K562 (cell line): ENCODE data around the gene HS3ST5. TPM values are rescaled to one million over a fixed set of nuclear protein-coding genes. Genes with fewer than 3 reads are reported as not detected.

Experiments used
- ATAC-seq: fragments of 200-7000 bp; cut with Tn5 transposase; 3 replicates; pipeline ENCODE4 v1.9.1; 2020; ENCODE audit warnings: moderate library complexity
- BruUV-seq: library from RNA; stranded (reverse); fragments of 400-500 nt; replicated peaks from 2 replicates; lab custom pipeline; 2021; lab: Mats Ljungman, UMichigan
- CTCF ChIA-PET: fragments of 300-600 bp; formaldehyde crosslinking; extraction: SDS; loops from one replicate; lab custom pipeline; 2021; ENCODE audit warnings: low intra/inter-chr PET ratio; lab: Yijun Ruan, JAX
- POLR2A ChIA-PET: fragments of 300-600, 350-650 bp; sonication (Branson Sonifier 250); formaldehyde crosslinking; extraction: SDS; loops from one replicate; lab custom pipeline; 2021; ENCODE audit warnings: antibody characterized with exemption, inconsistent platforms; lab: Yijun Ruan, JAX
- DNase-seq, 4 experiments: peaks; one replicate each; pipeline versions ENCODE4 v3.0.0 to v3.0.0-alpha.2; 2011 to 2018; ENCODE audit warnings: low spot score in 3 of 4, mixed read lengths in 3 of 4; ENCODE audit errors: extremely low read depth in 1 of 4
- FAIRE-seq: peaks from 2 replicates; lab custom pipeline; 2011; peaks lifted over from hg19 to GRCh38; lab: Jason Lieb, UNC
- H2AFZ ChIP-seq: 2 replicates; pipeline ENCODE4 v1.6.0; 2011; ENCODE audit warnings: low read depth, low read length, control low read depth, inconsistent platforms
- H3K27ac ChIP-seq: fragments of 200-600 bp; 3 replicates; pipeline ENCODE4 v1.8.0; 2011; ENCODE audit warnings: low read depth, mild to moderate bottlenecking, control low read depth, inconsistent platforms, low read length, moderate library complexity, mixed read lengths; ENCODE audit errors: extremely low read depth
- H3K27me3 ChIP-seq, 2 experiments: fragments of 300-600 bp in 1 of 2; 2 replicates in 1 of 2; 3 replicates in 1 of 2; pipeline versions ENCODE4 v1.6.0 to v1.8.0; 2011; ENCODE audit warnings: inconsistent platforms in 2 of 2, low read length in 2 of 2, mild to moderate bottlenecking in 1 of 2, mixed read lengths in 1 of 2, moderate library complexity in 1 of 2; ENCODE audit not compliant: control insufficient read depth in 2 of 2, insufficient read depth in 2 of 2
- H3K36me3 ChIP-seq: fragments of 300-600 bp; 3 replicates; pipeline ENCODE4 v1.8.0; 2011; ENCODE audit warnings: mild to moderate bottlenecking, low read length, inconsistent platforms; ENCODE audit not compliant: control insufficient read depth, insufficient read depth
- H3K4me1 ChIP-seq, 2 experiments: fragments of 200-600 bp in 1 of 2; replicated peaks in 1 of 2; 2 replicates in 1 of 2; 3 replicates in 1 of 2; pipeline versions ENCODE4 v1.5.1 to v1.8.0; 2011; ENCODE audit warnings: inconsistent platforms in 2 of 2, low read length in 2 of 2, mild to moderate bottlenecking in 1 of 2, mixed read lengths in 1 of 2, moderate library complexity in 1 of 2; ENCODE audit not compliant: control insufficient read depth in 2 of 2, insufficient read depth in 2 of 2
- H3K4me2 ChIP-seq: 2 replicates; pipeline ENCODE4 v1.6.1; 2011; ENCODE audit warnings: low read length, control low read depth, inconsistent platforms, mixed read lengths; ENCODE audit not compliant: insufficient read depth
- H3K4me3 ChIP-seq: fragments of 200-600 bp; sonication (generic), shearing (Covaris generic); 2 replicates; pipeline ENCODE4 v1.5.1; 2016; ENCODE audit warnings: control low read depth, inconsistent platforms
- H3K79me2 ChIP-seq: fragments of 200-600 bp; 3 replicates; pipeline ENCODE4 v1.8.0; 2011; ENCODE audit warnings: low read length, inconsistent platforms; ENCODE audit not compliant: control insufficient read depth, insufficient read depth
- H3K9ac ChIP-seq, 2 experiments: 2 replicates each; pipeline versions ENCODE4 v1.6.0 to v1.6.1; 2011; ENCODE audit warnings: low read depth in 2 of 2, low read length in 2 of 2, control low read depth in 1 of 2, inconsistent platforms in 1 of 2, mild to moderate bottlenecking in 1 of 2, mixed read lengths in 1 of 2; ENCODE audit not compliant: insufficient read depth in 1 of 2
- H3K9me1 ChIP-seq: one replicate; pipeline ENCODE4 v1.6.0; 2011; ENCODE audit warnings: inconsistent platforms, mild to moderate bottlenecking, low read length, moderate library complexity; ENCODE audit not compliant: control insufficient read depth, insufficient read depth
- H3K9me3 ChIP-seq: replicated peaks from 2 replicates; pipeline ENCODE4 v1.5.1; 2011; ENCODE audit warnings: low read depth, low read length, inconsistent platforms; ENCODE audit not compliant: control insufficient read depth, insufficient read depth
- H4K20me1 ChIP-seq: replicated peaks from 2 replicates; pipeline ENCODE4 v1.6.1; 2011; ENCODE audit warnings: low read length, inconsistent platforms, mixed read lengths; ENCODE audit not compliant: control insufficient read depth, insufficient read depth
- CSDE1 ChIP-seq, 2 experiments: fragments of 450-650 bp; IDR thresholded peaks; 2 replicates each; pipeline ENCODE4 v1.6.1; 2016; ENCODE audit warnings: mild to moderate bottlenecking in 1 of 2
- FOXM1 ChIP-seq, 2 experiments: fragments of 450-650 bp in 1 of 2; sonication (generic) in 1 of 2; formaldehyde crosslinking in 1 of 2; IDR thresholded peaks; 2 replicates each; pipeline versions ENCODE4 v1.6.1 to v1.9.0; 2017 to 2022; ENCODE audit warnings: low read depth in 2 of 2, mild to moderate bottlenecking in 2 of 2, missing genetic modification reagents in 1 of 2, moderate library complexity in 1 of 2
- GTF2E2 ChIP-seq: fragments of 200-800 bp; sonication (Bioruptor generic); IDR thresholded peaks from 2 replicates; pipeline ENCODE4 v1.6.1; 2016; ENCODE audit warnings: missing genetic modification characterization, missing compliant biosample characterization
- MCM3 ChIP-seq: fragments of 450-650 bp; IDR thresholded peaks from 2 replicates; pipeline ENCODE4 v1.6.1; 2016
- NFIC ChIP-seq: fragments of 450-650 bp; IDR thresholded peaks from 2 replicates; pipeline ENCODE4 v1.6.1; 2017; ENCODE audit warnings: mild to moderate bottlenecking, inconsistent platforms
- PRDM10 ChIP-seq: fragments of 450-650 bp; IDR thresholded peaks from 2 replicates; pipeline ENCODE4 v1.6.1; 2018; ENCODE audit not compliant: partially characterized antibody
- SMARCA4 ChIP-seq: fragments of 450-650 bp; IDR thresholded peaks from 2 replicates; pipeline ENCODE4 v1.6.1; 2016
- SMC3 ChIP-seq: conservative IDR thresholded peaks from 2 replicates; pipeline ENCODE4 v1.6.1; 2011; ENCODE audit warnings: low read depth, low read length, improper control_type of control experiment; ENCODE audit not compliant: insufficient read depth
- SRSF9 ChIP-seq: fragments of 200-400 bp; formaldehyde crosslinking; IDR thresholded peaks from 2 replicates; pipeline ENCODE4 v1.6.1; 2017; ENCODE audit warnings: low read depth, low read length, borderline replicate concordance
- SUPT5H ChIP-seq: fragments of 450-650 bp; IDR thresholded peaks from 2 replicates; pipeline ENCODE4 v1.6.1; 2016
- WGBS: fragments of 100-300 bp; shearing (Covaris generic); methylation state at CpG from one replicate; pipeline ENCODE4 v1.1.6; 2016; ENCODE audit warnings: low coverage, mixed read lengths; ENCODE audit not compliant: insufficient coverage; ENCODE audit errors: missing lambda C conversion rate; 5-methylcytosine and 5-hydroxymethylcytosine counted together
- in situ Hi-C: fragments of 300-500 bp; cut with MboI; formaldehyde crosslinking; loops from 4 replicates; pipeline ENCODE4 v1.15.0; 2018; ENCODE audit warnings: inconsistent platforms, mixed read lengths
- intact Hi-C: fragments of 100-400 bp; cut with micrococcal nuclease; formaldehyde crosslinking; loops from 2 replicates; pipeline ENCODE4 v1.14.2; 2022
- polyA plus RNA-seq, 8 experiments: library from polyadenylated mRNA; depleted of rRNA in 4 of 8; stranded (reverse) in 5 of 8; unstranded in 3 of 8; fragments of >200 nt; fragmentation: Nextera tagmentation in 2 of 8; fragmentation: Illumina TruSeq in 1 of 8; extraction: Ambion mirVana in 2 of 8; extraction: Trizol in 1 of 8; gene quantifications; 2 replicates each; pipeline versions ENCODE4 v1.2.1 to v1.2.3, GENCODE V29; 2011 to 2014; ENCODE audit warnings: inconsistent platforms in 1 of 8, missing spikeins in 1 of 8
- total RNA-seq, 7 experiments: library from RNA; depleted of rRNA in 6 of 7; stranded (reverse); fragments of >200 nt in 6 of 7; fragmentation: Illumina TruSeq in 2 of 7; extraction: Trizol in 2 of 7; gene quantifications; 2 replicates each; pipeline versions ENCODE4 v1.2.1 to v1.2.3, GENCODE V29; 2011 to 2021; ENCODE audit warnings: low replicate concordance in 1 of 7

Gene HS3ST5
- total and polyA plus RNA-seq, 9 of the 15 experiments (the other 6 are each of a cell fraction or from before 2014, with no cell fraction given) = not detected

GRCh38 chr6:114195027-114195365 is 147.8 kb downstream of the HS3ST5 start (continued):
- no peak for TF ChIP-seq SMC3
- no peak for TF ChIP-seq SRSF9
- TF ChIP-seq SUPT5H = no peak
- no peak for TF ChIP-seq FOXM1 (IDR thresholded peaks at IDR 0.05; ENCODE audit: low read depth)
- TF ChIP-seq FOXM1 (CRISPR knock-in tag; IDR thresholded peaks at IDR 0.05; ENCODE audit: low read depth) = no peak
- no peak for TF ChIP-seq MCM3
- TF ChIP-seq GTF2E2 = no peak
- TF ChIP-seq PRDM10 = no peak

GRCh38 chr6:114194362-114195026 is 148.3 kb downstream of the HS3ST5 start:
- in situ Hi-C loops (no loop called here), intact Hi-C loops (no loop called here)
- Histone ChIP-seq H4K20me1 (no peaks in the 10 kb centered on the region), H3K9me3 (no peaks in the 10 kb centered on the region), H3K36me3 (no peaks in the 10 kb centered on the region), H3K4me3 (no peak overlapping the region), H3K27me3 (no peaks in the 10 kb centered on the region), H3K9ac (no peak overlapping the region), H3K4me2 (no peak overlapping the region), H2AFZ (no peak overlapping the region), H3K79me2 (no peaks in the 10 kb centered on the region), H3K27ac (no peak overlapping the region), H3K4me1 (no peaks in the 10 kb centered on the region), H3K9me1 (no peaks in the 10 kb centered on the region)
- POLR2A ChIA-PET = no interaction called here
- CTCF ChIA-PET = no interaction called here
- TF ChIP-seq NFIC (peak; percentile 45; the same call in 1 of the 2 replicates), CSDE1 (IDR thresholded peaks at IDR 0.05) (no peak), SMARCA4 (no peak)
- BruUV-seq = no TSS peak
- 0% methylated on average over 4 of the region's 4 CpGs for WGBS
- FAIRE-seq (no peak), ATAC-seq (no peak), DNase-seq (peak in 1 of 4 experiments; percentile 1)
